ENCODE data around the gene SCRN3. TPM values are rescaled to one million over a fixed set of nuclear protein-coding genes. Genes with fewer than 3 reads are reported as not detected.
"Not testable (repeated sequence)": the region's sequence is repeated elsewhere in the genome, so short reads cannot be mapped to it uniquely, and the experiment has no call there.

SCRN3 gene
- total RNA-seq, 3 donors from 2014 or later: 21.9 to 24.9 (median 22.7) TPM

GRCh38 chr2:174383796-174384195, 11.7 kb upstream of the SCRN3 start:
- intact Hi-C loops (cut with DNase I, micrococcal nuclease): no loop called here
- Histone ChIP-seq H3K4me1 (ENCODE audit: low read depth) (no peaks in the 10 kb centered on the region), H3K36me3 (ENCODE audit: low read depth) (no peaks in the 10 kb centered on the region), H3K9me3 (no peaks in the 10 kb centered on the region), H3K4me3 (no peak overlapping the region)
- no peak for TF ChIP-seq CTCF (IDR thresholded peaks at IDR 0.05)
- DNase-seq (no peak), ATAC-seq (no peak)

GRCh38 chr2:174385201-174385600, 10.3 kb upstream of the SCRN3 start:
- ATAC-seq: no peak
- Histone ChIP-seq H3K36me3 (ENCODE audit: low read depth) (no peaks in the 10 kb centered on the region), H3K4me1 (ENCODE audit: low read depth) (no peaks in the 10 kb centered on the region), H3K9me3 (no peaks in the 10 kb centered on the region), H3K4me3 (no peak overlapping the region)
- DNase-seq: no peak
- intact Hi-C loops (cut with DNase I, micrococcal nuclease): no loop called here
- no peak for TF ChIP-seq CTCF (IDR thresholded peaks at IDR 0.05)

- H3K4me3 ChIP-seq; ATAC-seq; H3K9me3 ChIP-seq; intact Hi-C loops (cut with DNase I, micrococcal nuclease); DNase-seq; H3K36me3 ChIP-seq (ENCODE audit: low read depth); H3K4me1 ChIP-seq (ENCODE audit: low read depth): not testable (repeated sequence)
Measured at GRCh38 chr2:174388706-174389105, 6.8 kb upstream of the SCRN3 start.

GRCh38 chr2:174389542-174389941, 6.0 kb upstream of the SCRN3 start:
- no peak for TF ChIP-seq CTCF (IDR thresholded peaks at IDR 0.05)
- Histone ChIP-seq H3K36me3 (ENCODE audit: low read depth) (no peaks in the 10 kb centered on the region), H3K4me3 (no peak overlapping the region), H3K9me3 (no peaks in the 10 kb centered on the region), H3K4me1 (ENCODE audit: low read depth) (peaks cover 9% of the 10 kb centered on the region)
- ATAC-seq: no peak
- intact Hi-C loops (cut with DNase I, micrococcal nuclease): no loop called here
- DNase-seq: no peak

- peaks cover 11% of the 10 kb centered on the region for H3K4me1 ChIP-seq (ENCODE audit: low read depth)
- ATAC-seq: peak; percentile 58
- DNase-seq; H3K4me3 ChIP-seq; intact Hi-C loops (cut with DNase I, micrococcal nuclease); H3K36me3 ChIP-seq (ENCODE audit: low read depth); H3K9me3 ChIP-seq: not testable (repeated sequence)
Measured at GRCh38 chr2:174390303-174390702, 5.2 kb upstream of the SCRN3 start.

GRCh38 chr2:174392706-174393105, 2.8 kb upstream of the SCRN3 start:
- H3K4me1 ChIP-seq (ENCODE audit: low read depth): peaks cover 11% of the 10 kb centered on the region
- H3K4me3 ChIP-seq: no peak overlapping the region
- no peak for ATAC-seq
- no peak for DNase-seq
- intact Hi-C loops (cut with DNase I, micrococcal nuclease): no loop called here
- H3K9me3 ChIP-seq: no peaks in the 10 kb centered on the region
- H3K36me3 ChIP-seq (ENCODE audit: low read depth): no peaks in the 10 kb centered on the region
- TF ChIP-seq CTCF (IDR thresholded peaks at IDR 0.05): no peak

GRCh38 chr2:174395969-174396630, 570 bp downstream of the SCRN3 start:
- no peak for TF ChIP-seq CTCF (IDR thresholded peaks at IDR 0.05)
- no peaks in the 10 kb centered on the region for H3K36me3 ChIP-seq (ENCODE audit: low read depth)
- intact Hi-C loops (cut with DNase I, micrococcal nuclease): no loop called here
- DNase-seq (peak in 2 of 3 donors; percentile 35 to 41), ATAC-seq (peak; percentile 56)
- no peaks in the 10 kb centered on the region for H3K9me3 ChIP-seq
- peaks cover 11% of the 10 kb centered on the region for H3K4me1 ChIP-seq (ENCODE audit: low read depth)
- H3K4me3 ChIP-seq: peak overlapping the region; percentile 48
